Panc1 (cell line): ENCODE data around the gene CAMTA2. TPM values are rescaled to one million over a fixed set of nuclear protein-coding genes. Genes with fewer than 3 reads are reported as not detected.

Source experiments
- ATAC-seq: fragments of 200-7000 bp; cut with Tn5 transposase; 2 replicates; pipeline ENCODE4 v1.9.1; 2020; ENCODE audit warnings: mild to moderate bottlenecking, moderate library complexity
- BruUV-seq: library from RNA; stranded (reverse); fragments of 400-500 nt; replicated peaks from 2 replicates; lab custom pipeline; 2021; lab: Mats Ljungman, UMichigan
- CTCF ChIA-PET: fragments of 300-600 bp; sonication (Branson Sonifier 250); formaldehyde crosslinking; loops from one replicate; lab custom pipeline; 2022; ENCODE audit warnings: antibody characterized with exemption; lab: Charles Lee
- POLR2A ChIA-PET: fragments of 300-600 bp; sonication (Branson Sonifier 250); formaldehyde crosslinking; loops from one replicate; lab custom pipeline; 2022; ENCODE audit warnings: antibody characterized with exemption; lab: Charles Lee
- DNase-seq: peaks from one replicate; pipeline ENCODE4 v3.0.0-alpha.2; 2010; ENCODE audit warnings: low read depth, low spot score
- H3K27ac ChIP-seq: 2 replicates; pipeline ENCODE4 v1.5.1; 2011; ENCODE audit warnings: mild to moderate bottlenecking, low read length, inconsistent platforms
- H3K27me3 ChIP-seq: fragments of 200-500 bp; sonication (Bioruptor generic); 2 replicates; pipeline ENCODE4 v1.6.0; 2014; ENCODE audit warnings: low read length, inconsistent platforms; ENCODE audit not compliant: control insufficient read depth, insufficient read depth
- H3K36me3 ChIP-seq: fragments of 200-500 bp; sonication (Bioruptor generic); 2 replicates; pipeline ENCODE4 v1.5.1; 2014; ENCODE audit warnings: inconsistent platforms, mild to moderate bottlenecking, low read length, moderate library complexity; ENCODE audit not compliant: control insufficient read depth, insufficient read depth
- H3K4me1 ChIP-seq: 2 replicates; pipeline ENCODE4 v1.5.1; 2011; ENCODE audit warnings: inconsistent platforms, mild to moderate bottlenecking, low read length, moderate library complexity; ENCODE audit not compliant: control insufficient read depth, insufficient read depth
- H3K4me3 ChIP-seq, 2 experiments: 2 replicates each; pipeline ENCODE4 v1.5.1; 2011 to 2012; ENCODE audit warnings: low read depth in 2 of 2, low read length in 2 of 2, mild to moderate bottlenecking in 2 of 2, inconsistent platforms in 1 of 2, moderate library complexity in 1 of 2
- H3K9me3 ChIP-seq: fragments of 200-500 bp; sonication (Bioruptor generic); 2 replicates; pipeline ENCODE4 v1.5.1; 2014; ENCODE audit warnings: low read depth, mild to moderate bottlenecking, inconsistent platforms, low read length, moderate library complexity; ENCODE audit not compliant: control insufficient read depth, insufficient read depth
- CTCF ChIP-seq: fragments of 450-650 bp; IDR thresholded peaks from 2 replicates; pipeline ENCODE4 v1.5.1; 2017; ENCODE audit warnings: mild to moderate bottlenecking
- POLR2AphosphoS5 ChIP-seq: IDR thresholded peaks from 2 replicates; pipeline ENCODE4 v1.6.1; 2012; ENCODE audit warnings: mild to moderate bottlenecking, low read depth, low read length, moderate library complexity
- REST ChIP-seq, 2 experiments: IDR thresholded peaks; 2 replicates each; pipeline ENCODE4 v1.6.1; 2011 to 2012; ENCODE audit warnings: low read depth in 2 of 2, control low read depth in 1 of 2, low read length in 1 of 2, mild to moderate bottlenecking in 1 of 2, moderate library complexity in 1 of 2; ENCODE audit not compliant: insufficient read depth in 1 of 2
- SIN3A ChIP-seq: IDR thresholded peaks from 2 replicates; pipeline ENCODE4 v1.6.1; 2012; ENCODE audit warnings: low read depth, mild to moderate bottlenecking, low read length, moderate library complexity, borderline replicate concordance; ENCODE audit not compliant: insufficient read depth
- TCF7L2 ChIP-seq: IDR thresholded peaks from 2 replicates; pipeline ENCODE4 v1.6.1; 2011; ENCODE audit warnings: mild to moderate bottlenecking, low read depth, low read length, inconsistent platforms
- in situ Hi-C: cut with HindIII; loops from 2 replicates; pipeline ENCODE4 v1.10.0; 2016; ENCODE audit warnings: low sequenced_read_pairs, low pct_unique_long_range_greater_than_20kb
- intact Hi-C: fragments of 100-400 bp; cut with micrococcal nuclease; formaldehyde crosslinking; loops from one replicate; pipeline ENCODE4 v1.10.0; 2022; ENCODE audit not compliant: unreplicated experiment
- total RNA-seq: library from RNA; stranded (reverse); gene quantifications from one replicate; pipeline ENCODE4 v1.2.1, GENCODE V29; 2021; ENCODE audit not compliant: unreplicated experiment

CAMTA2 gene
- total RNA-seq, 1 experiment from 2014 or later: 22.7 TPM

- H3K27me3 ChIP-seq: no peaks in the 10 kb centered on the region
- H3K4me1 ChIP-seq: peaks cover 34% of the 10 kb centered on the region
- intact Hi-C loops: no loop called here
- H3K36me3 ChIP-seq: peaks cover 11% of the 10 kb centered on the region
- ATAC-seq: peak; percentile 80
- peak overlapping the region; percentile 90 to 92 for H3K4me3 ChIP-seq
- ChIA-PET CTCF (no interaction called here), POLR2A (no interaction called here)
- no peak; the same call in 1 of the 2 replicates for TF ChIP-seq SIN3A
- 0 out of 2 replicates have a peak, but pooled peaks have one; percentile 61 for TF ChIP-seq POLR2AphosphoS5
- TF ChIP-seq TCF7L2: peak; percentile 11; the same call in 1 of the 2 replicates
- no peak for DNase-seq
- H3K9me3 ChIP-seq: no peaks in the 10 kb centered on the region
- peak overlapping the region; percentile 89 for H3K27ac ChIP-seq
- in situ Hi-C loops: no loop called here
- BruUV-seq: TSS peak; percentile 90
Measured at GRCh38 chr17:4940555-4941318, 46.7 kb downstream of the CAMTA2 start.

GRCh38 chr17:4939796-4940554, 47.5 kb downstream of the CAMTA2 start, which contains the start of the genes RNF167 and SLC25A11:
Gene RNF167, plus strand, starts transcription at chr17:4940268. Its CDS starts 642 bp downstream, at chr17:4940910.
Gene SLC25A11, minus strand, starts transcription at chr17:4940046. Its CDS starts 136 bp downstream, at chr17:4939910.
- intact Hi-C loops (no loop called here), in situ Hi-C loops (no loop called here)
- ATAC-seq: peak; percentile 87
- POLR2A ChIA-PET: no interaction called here
- CTCF ChIA-PET: interaction anchor here (0.6 kb wide), 2 partner anchors 45 to 119 kb away, joined by 3 to 4 read pairs; no protein-coding TSS in a partner anchor
- H3K4me3 ChIP-seq: peak within 1 kb of the TSS; percentile 90 to 92
- BruUV-seq: no TSS peak
- H3K9me3 ChIP-seq: no peaks in the 10 kb centered on the region
- DNase-seq: peak; percentile 99
- peaks cover 26% of the 10 kb centered on the region for H3K4me1 ChIP-seq
- no peaks in the 10 kb centered on the region for H3K27me3 ChIP-seq
- H3K27ac ChIP-seq: peak within 1 kb of the TSS; percentile 89
- peaks cover 11% of the 10 kb centered on the region for H3K36me3 ChIP-seq
- TF ChIP-seq SIN3A (peak; percentile 92; the same call in 1 of the 2 replicates), CTCF (no peak), REST (IDR thresholded peaks at IDR 0.05; ENCODE audit: insufficient read depth in 1 of 2, low read depth in 2 of 2, low read length in 1 of 2) (no peak), POLR2AphosphoS5 (peak; percentile 68), TCF7L2 (peak; percentile 48; the same call in 1 of the 2 replicates)
